Measurements from ENCODE around the gene TPSAB1. TPM values are rescaled to one million over a fixed set of nuclear protein-coding genes. Genes with fewer than 3 reads are reported as not detected.

Gene TPSAB1
- total and polyA plus RNA-seq, 2 experiments from 2014 or later, result not detected

DNA sequence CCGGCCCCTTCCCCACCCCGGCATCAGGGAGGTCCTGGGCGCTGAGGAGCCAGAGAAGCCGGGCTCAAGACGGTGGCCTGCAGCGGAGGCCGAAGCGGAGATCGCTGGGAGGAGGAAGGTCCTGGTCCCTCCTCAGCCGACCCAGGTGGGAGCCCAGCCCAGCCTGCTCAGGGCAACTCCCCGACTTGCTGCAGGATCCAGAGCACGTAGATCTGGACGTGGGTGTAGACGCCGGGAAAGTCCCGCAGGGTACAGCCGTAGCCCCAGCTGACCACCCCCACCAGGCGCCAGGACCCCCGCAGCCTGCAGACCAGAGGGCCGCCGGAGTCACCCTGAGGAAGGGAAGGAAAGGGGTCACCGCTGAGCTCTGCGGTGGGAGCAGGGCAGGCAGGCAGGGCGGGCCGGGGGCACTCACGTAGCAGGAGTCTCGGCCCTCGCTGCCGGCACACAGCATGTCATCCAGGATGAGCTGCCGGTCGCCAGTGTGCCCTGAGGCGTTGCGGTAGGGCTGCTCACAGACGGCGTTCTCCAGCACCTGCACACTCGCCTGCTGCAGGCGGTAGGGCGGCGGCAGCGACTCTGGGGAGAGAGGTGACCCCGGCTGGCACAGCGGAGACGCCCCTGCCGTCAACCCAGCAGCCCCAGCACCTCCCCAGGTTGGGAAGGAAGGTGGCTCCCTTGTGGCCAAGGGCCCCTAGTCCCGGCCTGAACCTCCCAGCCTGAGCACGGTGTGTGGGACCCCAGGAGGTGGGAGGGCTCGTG, 20.8 kb downstream of the TPSAB1 start:
- Histone ChIP-seq H2AFZ (no peak overlapping the region), H3K9me2 (ENCODE audit: insufficient read depth) (no peaks in the 10 kb centered on the region), H3K36me3 (ENCODE audit: low read depth) (no peaks in the 10 kb centered on the region), H3K4me1 (ENCODE audit: insufficient read depth) (no peaks in the 10 kb centered on the region), H3K4me2 (ENCODE audit: unreplicated experiment) (no peak overlapping the region), H3F3A (ENCODE audit: insufficient read depth) (no peaks in the 10 kb centered on the region), H4K20me1 (ENCODE audit: insufficient read depth) (no peaks in the 10 kb centered on the region), H3K4me3 (no peak overlapping the region), H3K27ac (no peak overlapping the region), H3K9ac (no peak overlapping the region), H3K27me3 (replicated peaks; ENCODE audit: insufficient read depth) (peaks cover 21% of the 10 kb centered on the region), H3K79me2 (ENCODE audit: insufficient read depth) (no peaks in the 10 kb centered on the region), H3K9me3 (ENCODE audit: low read depth) (no peaks in the 10 kb centered on the region)
- in situ Hi-C loops (cut with MboI), result no loop called here
- WGBS, 2 experiments (ENCODE audit: low coverage in 1 of 2, low lambda C conversion rate in 2 of 2, missing lambda C conversion rate in 2 of 2), result 14 to 15% methylated on average over 44 to 46 of the region's 47 CpGs
- TF ChIP-seq EZH2 (IDR thresholded peaks at IDR 0.05; ENCODE audit: insufficient read depth, poor library complexity, severe bottlenecking) (no peak), EZH2phosphoT487 (IDR thresholded peaks at IDR 0.05; ENCODE audit: insufficient read depth, low read depth) (no peak)
- DNase-seq, result no peak

DNA sequence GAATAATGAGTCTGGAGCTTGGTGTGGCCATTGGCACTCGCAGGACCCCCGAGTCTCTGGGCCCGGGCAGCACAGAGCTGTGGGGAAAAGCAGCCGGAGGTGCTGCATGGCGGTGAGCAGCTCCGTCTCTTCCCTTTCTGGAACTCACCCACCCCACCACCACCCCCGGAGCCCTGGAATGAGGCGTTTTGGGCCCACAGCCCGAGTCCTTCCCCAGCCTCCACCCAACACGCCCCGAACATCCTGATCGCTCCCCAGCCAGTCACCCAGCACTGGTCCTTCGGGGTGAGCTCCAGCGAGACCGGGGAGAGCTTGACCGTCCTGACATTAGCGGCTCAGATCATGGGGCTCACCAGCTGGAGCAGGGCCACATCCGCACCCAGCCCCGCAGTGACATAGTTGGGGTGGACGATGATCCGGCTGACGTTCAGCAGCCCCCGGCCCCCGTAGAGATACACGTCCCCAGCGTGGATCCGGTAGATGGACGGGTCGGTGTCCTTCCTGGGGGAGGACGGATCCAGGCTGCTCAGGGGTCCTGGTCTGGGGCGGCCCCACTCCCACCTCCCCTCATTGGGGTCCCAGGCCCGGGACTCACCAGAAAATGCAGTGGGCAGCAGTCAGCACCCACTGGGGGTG, 21.8 kb downstream of the TPSAB1 start:
- H3K79me2 ChIP-seq (ENCODE audit: insufficient read depth), result no peaks in the 10 kb centered on the region
- H3K27ac ChIP-seq, result no peak overlapping the region
- WGBS, 2 experiments (ENCODE audit: low coverage in 1 of 2, low lambda C conversion rate in 2 of 2, missing lambda C conversion rate in 2 of 2), result 62 to 67% methylated on average over 28 to 32 of the region's 32 CpGs
- H4K20me1 ChIP-seq (ENCODE audit: insufficient read depth), result no peaks in the 10 kb centered on the region
- H2AFZ ChIP-seq, result no peak overlapping the region
- no peaks in the 10 kb centered on the region for H3F3A ChIP-seq (ENCODE audit: insufficient read depth)
- H3K9me3 ChIP-seq (ENCODE audit: low read depth), result no peaks in the 10 kb centered on the region
- H3K9ac ChIP-seq, result no peak overlapping the region
- DNase-seq, result no peak
- H3K4me2 ChIP-seq (ENCODE audit: unreplicated experiment), result no peak overlapping the region
- in situ Hi-C loops (cut with MboI), result no loop called here
- no peaks in the 10 kb centered on the region for H3K36me3 ChIP-seq (ENCODE audit: low read depth)
- H3K27me3 ChIP-seq (replicated peaks; ENCODE audit: insufficient read depth), result peaks cover 21% of the 10 kb centered on the region
- no peaks in the 10 kb centered on the region for H3K4me1 ChIP-seq (ENCODE audit: insufficient read depth)
- H3K4me3 ChIP-seq, result no peak overlapping the region
- TF ChIP-seq EZH2phosphoT487 (IDR thresholded peaks at IDR 0.05; ENCODE audit: insufficient read depth, low read depth) (no peak), EZH2 (IDR thresholded peaks at IDR 0.05; ENCODE audit: insufficient read depth, poor library complexity, severe bottlenecking) (no peak)
- H3K9me2 ChIP-seq (ENCODE audit: insufficient read depth), result no peaks in the 10 kb centered on the region

DNA sequence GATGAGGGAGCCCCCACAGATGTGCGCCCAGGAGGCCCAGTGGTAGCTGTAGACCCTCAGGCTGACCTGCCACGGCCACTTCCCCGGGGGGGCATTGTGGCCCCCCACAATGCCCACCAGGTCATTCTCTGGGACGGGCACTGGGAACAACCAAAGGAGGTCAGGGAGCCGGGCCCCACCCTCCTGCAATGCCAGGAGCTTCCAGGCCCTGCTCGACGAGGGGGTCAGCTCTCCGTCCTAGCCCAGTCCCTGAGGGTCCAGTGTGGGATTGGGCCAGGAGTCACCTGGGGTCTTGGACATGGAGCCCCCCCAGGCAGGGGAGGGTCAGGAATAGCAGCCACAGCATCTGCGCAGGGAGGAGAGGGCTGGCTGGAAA, 22.3 kb downstream of the TPSAB1 start:
- Histone ChIP-seq H3K9me3 (ENCODE audit: low read depth) (no peaks in the 10 kb centered on the region), H3K4me1 (ENCODE audit: insufficient read depth) (no peaks in the 10 kb centered on the region), H3K36me3 (ENCODE audit: low read depth) (no peaks in the 10 kb centered on the region), H3K27ac (no peak overlapping the region), H3K4me2 (ENCODE audit: unreplicated experiment) (no peak overlapping the region), H4K20me1 (ENCODE audit: insufficient read depth) (no peaks in the 10 kb centered on the region), H3K27me3 (replicated peaks; ENCODE audit: insufficient read depth) (peaks cover 21% of the 10 kb centered on the region), H3K4me3 (no peak overlapping the region), H3K9ac (no peak overlapping the region), H3K79me2 (ENCODE audit: insufficient read depth) (no peaks in the 10 kb centered on the region), H3K9me2 (ENCODE audit: insufficient read depth) (no peaks in the 10 kb centered on the region), H2AFZ (no peak overlapping the region), H3F3A (ENCODE audit: insufficient read depth) (no peaks in the 10 kb centered on the region)
- no peak for DNase-seq
- in situ Hi-C loops (cut with MboI), result no loop called here
- no peak for TF ChIP-seq EZH2 (IDR thresholded peaks at IDR 0.05; ENCODE audit: insufficient read depth, poor library complexity, severe bottlenecking)
- no peak for TF ChIP-seq EZH2phosphoT487 (IDR thresholded peaks at IDR 0.05; ENCODE audit: insufficient read depth, low read depth)
- WGBS, 2 experiments (ENCODE audit: low coverage in 1 of 2, low lambda C conversion rate in 2 of 2, missing lambda C conversion rate in 2 of 2), result 50 to 57% methylated on average over 9 of the region's 9 CpGs

DNA sequence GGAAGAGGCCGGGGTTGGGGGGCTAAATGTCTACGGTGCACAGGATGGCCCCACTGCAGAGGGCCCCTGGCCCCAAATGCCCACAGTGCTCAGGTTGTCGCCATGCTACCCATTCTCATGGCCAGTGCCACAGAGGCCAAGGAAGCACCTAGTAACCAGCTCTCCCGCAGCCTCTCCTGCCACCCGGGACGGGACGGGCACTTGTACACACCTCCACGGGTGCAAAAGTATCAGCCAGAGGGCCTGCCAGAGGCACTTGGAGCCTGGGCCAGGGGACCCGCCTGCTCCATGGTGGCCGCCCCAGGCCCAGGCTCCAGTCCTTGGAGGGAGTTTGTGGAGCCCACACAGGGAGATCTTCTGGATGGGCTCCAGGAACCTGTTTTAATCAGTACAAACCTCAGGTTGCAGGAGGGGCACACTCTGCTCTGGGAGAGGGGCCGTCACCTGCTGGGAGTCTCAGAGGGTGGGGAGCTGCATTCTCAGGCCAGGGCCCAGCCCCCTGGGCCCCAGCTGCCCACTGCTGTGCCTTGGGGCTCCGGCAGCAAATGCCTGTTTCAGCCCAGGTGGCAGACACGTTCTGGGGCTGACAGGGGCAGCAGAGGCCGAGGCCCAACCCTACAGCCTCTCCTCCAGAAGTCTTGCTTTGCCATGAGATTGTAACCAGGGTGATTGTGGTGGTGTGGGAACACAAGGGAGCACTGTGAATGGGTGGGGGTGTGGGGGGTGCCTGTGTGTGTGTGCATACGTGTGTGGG, 23.3 kb downstream of the TPSAB1 start:
- Histone ChIP-seq H4K20me1 (ENCODE audit: insufficient read depth) (no peaks in the 10 kb centered on the region), H3K27me3 (replicated peaks; ENCODE audit: insufficient read depth) (peaks cover 21% of the 10 kb centered on the region), H3K79me2 (ENCODE audit: insufficient read depth) (no peaks in the 10 kb centered on the region), H3K9me2 (ENCODE audit: insufficient read depth) (no peaks in the 10 kb centered on the region), H3K4me3 (no peak overlapping the region), H3K36me3 (ENCODE audit: low read depth) (no peaks in the 10 kb centered on the region), H3K9ac (no peak overlapping the region), H3K27ac (no peak overlapping the region), H3K4me2 (ENCODE audit: unreplicated experiment) (no peak overlapping the region), H3K9me3 (ENCODE audit: low read depth) (no peaks in the 10 kb centered on the region), H3F3A (ENCODE audit: insufficient read depth) (no peaks in the 10 kb centered on the region), H2AFZ (no peak overlapping the region), H3K4me1 (ENCODE audit: insufficient read depth) (no peaks in the 10 kb centered on the region)
- DNase-seq, result no peak
- TF ChIP-seq EZH2 (IDR thresholded peaks at IDR 0.05; ENCODE audit: insufficient read depth, poor library complexity, severe bottlenecking) (no peak), EZH2phosphoT487 (IDR thresholded peaks at IDR 0.05; ENCODE audit: insufficient read depth, low read depth) (no peak)
- 54 to 56% methylated on average over 14 to 15 of the region's 15 CpGs for WGBS, 2 experiments (ENCODE audit: low coverage in 1 of 2, low lambda C conversion rate in 2 of 2, missing lambda C conversion rate in 2 of 2)
- in situ Hi-C loops (cut with MboI), result no loop called here
